Neural cell (in vitro differentiated cells): Measurements from ENCODE around the gene LRRC3. TPM values are rescaled to one million over a fixed set of nuclear protein-coding genes. Genes with fewer than 3 reads are reported as not detected.

ENCODE experiments used
- H2AFZ ChIP-seq: fragments of 200-600, 300-800 bp; sonication (generic), shearing (Covaris generic); 2 replicates; pipeline ENCODE4 v1.6.0; 2014; ENCODE audit warnings: low read depth, mild to moderate bottlenecking, antibody characterized with exemption, low read length, moderate library complexity
- H3F3A ChIP-seq: fragments of 200-600 bp; shearing (Covaris generic); 2 replicates; pipeline ENCODE4 v1.6.1; 2016; ENCODE audit warnings: mild to moderate bottlenecking, moderate library complexity, mixed read lengths, antibody characterized with exemption, low read length; ENCODE audit not compliant: insufficient read depth, poor library complexity, severe bottlenecking
- H3K27ac ChIP-seq: fragments of 200-600, 300-800 bp; sonication (generic), shearing (Covaris generic); 2 replicates; pipeline ENCODE4 v1.5.1; 2014; ENCODE audit warnings: mild to moderate bottlenecking, low read length, moderate library complexity
- H3K27me3 ChIP-seq: fragments of 300-800, 200-600 bp; sonication (generic), shearing (Covaris generic); 2 replicates; pipeline ENCODE4 v1.6.0; 2014; ENCODE audit warnings: mild to moderate bottlenecking, low read depth, low read length, moderate library complexity; ENCODE audit not compliant: insufficient read depth
- H3K36me3 ChIP-seq: fragments of 300-800, 200-600 bp; sonication (generic), shearing (Covaris generic); 2 replicates; pipeline ENCODE4 v1.5.1; 2014; ENCODE audit warnings: mild to moderate bottlenecking, antibody characterized with exemption, low read length, moderate library complexity; ENCODE audit not compliant: insufficient read depth
- H3K4me2 ChIP-seq: fragments of 300-800, 200-600 bp; sonication (generic), shearing (Covaris generic); 2 replicates; pipeline ENCODE4 v1.6.0; 2014; ENCODE audit warnings: mild to moderate bottlenecking, low read length
- H3K4me3 ChIP-seq: fragments of 300-800, 200-600 bp; sonication (generic), shearing (Covaris generic); 2 replicates; pipeline ENCODE4 v1.5.1; 2014; ENCODE audit warnings: mild to moderate bottlenecking, low read length, moderate library complexity
- H3K79me2 ChIP-seq: fragments of 200-600 bp; shearing (Covaris generic); replicated peaks from 2 replicates; pipeline ENCODE4 v1.6.0; 2014; ENCODE audit warnings: mild to moderate bottlenecking, low read length, moderate library complexity; ENCODE audit not compliant: insufficient read depth
- H3K9ac ChIP-seq: fragments of 300-800, 200-600 bp; sonication (generic), shearing (Covaris generic); 2 replicates; pipeline ENCODE4 v1.6.1; 2016; ENCODE audit warnings: mild to moderate bottlenecking, low read length, mixed read lengths
- H3K9me2 ChIP-seq: fragments of 200-600 bp; shearing (Covaris generic); 2 replicates; pipeline ENCODE4 v1.6.1; 2016; ENCODE audit warnings: mild to moderate bottlenecking, low read length, mixed read lengths; ENCODE audit not compliant: insufficient read depth
- H3K9me3 ChIP-seq: fragments of 200-600, 300-800 bp; sonication (generic), shearing (Covaris generic); 2 replicates; pipeline ENCODE4 v1.6.1; 2016; ENCODE audit warnings: mild to moderate bottlenecking, mixed run types, low read length, moderate library complexity, mixed read lengths
- H4K20me1 ChIP-seq: fragments of 200-600 bp; shearing (Covaris generic); 2 replicates; pipeline ENCODE4 v1.6.1; 2016; ENCODE audit warnings: mild to moderate bottlenecking, mixed run types; ENCODE audit not compliant: insufficient read depth
- CTCF ChIP-seq: fragments of 450-650 bp; IDR thresholded peaks from 2 replicates; pipeline ENCODE4 v1.5.1; 2014; ENCODE audit warnings: antibody characterized with exemption, mild to moderate bottlenecking, moderate library complexity; ENCODE audit not compliant: poor library complexity, severe bottlenecking
- EP300 ChIP-seq: fragments of 450-650 bp; conservative IDR thresholded peaks from 2 replicates; pipeline ENCODE4 v1.6.1; 2014; ENCODE audit warnings: antibody characterized with exemption, mild to moderate bottlenecking, moderate library complexity; ENCODE audit not compliant: poor library complexity, severe bottlenecking
- EZH2 ChIP-seq: fragments of 200-600, 300-800 bp; shearing (Covaris generic), sonication (generic); IDR thresholded peaks from 2 replicates; pipeline ENCODE4 v1.6.1; 2014; ENCODE audit warnings: antibody characterized with exemption, low read length, borderline replicate concordance, mild to moderate bottlenecking; ENCODE audit not compliant: insufficient read depth, poor library complexity, severe bottlenecking
- MXI1 ChIP-seq: fragments of 450-650 bp; conservative IDR thresholded peaks from 2 replicates; pipeline ENCODE4 v1.6.1; 2014; ENCODE audit warnings: antibody characterized with exemption, mild to moderate bottlenecking; ENCODE audit not compliant: poor library complexity, severe bottlenecking
- POLR2AphosphoS5 ChIP-seq: IDR thresholded peaks from 2 replicates; pipeline ENCODE4 v1.6.1; 2012
- RAD21 ChIP-seq: fragments of 450-650 bp; conservative IDR thresholded peaks from 2 replicates; pipeline ENCODE4 v1.6.1; 2014; ENCODE audit warnings: antibody characterized with exemption, mild to moderate bottlenecking, moderate library complexity
- REST ChIP-seq: IDR thresholded peaks from 2 replicates; pipeline ENCODE4 v1.6.1; 2012; ENCODE audit warnings: borderline replicate concordance
- SMC3 ChIP-seq: fragments of 450-650 bp; conservative IDR thresholded peaks from 2 replicates; pipeline ENCODE4 v1.6.1; 2014; ENCODE audit warnings: antibody characterized with exemption, mild to moderate bottlenecking, moderate library complexity; ENCODE audit not compliant: poor library complexity
- TAF1 ChIP-seq: IDR thresholded peaks from 2 replicates; pipeline ENCODE4 v1.6.1; 2012; ENCODE audit warnings: low read depth
- polyA plus RNA-seq: library from polyadenylated mRNA; depleted of rRNA; stranded (reverse); fragments of >200 nt; gene quantifications from 2 replicates; pipeline ENCODE4 v1.2.3, GENCODE V29; 2014

LRRC3 gene
- polyA plus RNA-seq, 1 donor from 2014 or later: 3.8 TPM

DNA sequence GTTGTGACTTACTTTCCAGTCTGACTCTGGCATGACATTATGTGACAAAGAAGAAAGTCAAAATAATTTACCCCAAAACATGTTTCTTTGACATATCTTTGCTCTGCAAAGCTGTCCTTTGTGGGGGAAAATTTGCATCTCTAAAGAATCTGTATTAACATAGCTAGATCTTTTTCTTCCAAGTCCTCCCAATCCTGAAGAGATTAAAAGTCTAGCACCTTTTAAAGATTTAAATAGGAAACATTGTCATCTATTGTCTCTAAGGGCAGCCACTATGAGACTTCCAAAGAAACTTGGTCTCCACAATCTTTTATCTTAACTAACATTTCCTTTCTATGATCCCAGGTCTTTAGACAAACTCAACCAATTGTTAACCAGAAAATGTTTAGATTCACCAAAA lies 16.0 kb downstream of the LRRC3 start:
- Histone ChIP-seq H3K4me2 (no peak overlapping the region), H3K9me2 (no peaks in the 10 kb centered on the region), H3K27me3 (no peaks in the 10 kb centered on the region), H2AFZ (no peak overlapping the region), H3K4me3 (no peak overlapping the region), H3K36me3 (no peaks in the 10 kb centered on the region), H4K20me1 (no peaks in the 10 kb centered on the region), H3K27ac (no peak overlapping the region), H3K79me2 (no peaks in the 10 kb centered on the region), H3K9me3 (no peaks in the 10 kb centered on the region), H3F3A (no peaks in the 10 kb centered on the region), H3K9ac (no peak overlapping the region)
- TF ChIP-seq REST: no peak
- TF ChIP-seq SMC3: no peak
- TF ChIP-seq MXI1: no peak
- no peak for TF ChIP-seq EZH2
- no peak for TF ChIP-seq CTCF
- no peak for TF ChIP-seq RAD21
- TF ChIP-seq EP300: no peak
- TF ChIP-seq POLR2AphosphoS5: no peak
- no peak for TF ChIP-seq TAF1

- Histone ChIP-seq H3K9me3 (no peaks in the 10 kb centered on the region), H4K20me1 (no peaks in the 10 kb centered on the region), H3K9me2 (no peaks in the 10 kb centered on the region), H3K36me3 (no peaks in the 10 kb centered on the region), H3K27ac (peak overlapping the region; percentile 66), H3K27me3 (no peaks in the 10 kb centered on the region), H3K4me3 (no peak overlapping the region), H3F3A (no peaks in the 10 kb centered on the region), H3K79me2 (no peaks in the 10 kb centered on the region), H2AFZ (no peak overlapping the region), H3K9ac (peak overlapping the region; percentile 22), H3K4me2 (no peak overlapping the region)
- no peak for TF ChIP-seq SMC3
- TF ChIP-seq CTCF: no peak
- TF ChIP-seq EP300: peak; percentile 51
- no peak for TF ChIP-seq REST
- TF ChIP-seq RAD21: no peak
- TF ChIP-seq TAF1: no peak
- TF ChIP-seq MXI1: no peak
- TF ChIP-seq POLR2AphosphoS5: peak; percentile 58
- no peak for TF ChIP-seq EZH2
These were observed 16.7 kb downstream of the LRRC3 start for GRCh38 chr21:44471996-44472395.
